HG03342 (cell line): ENCODE measurements around the gene FOXN3.

Source experiments
- ATAC-seq: cut with Tn5 transposase; IDR thresholded peaks from one replicate; pipeline ENCODE4 v1.9.1; 2021; ENCODE audit warnings: mild to moderate bottlenecking, moderate library complexity; ENCODE audit not compliant: unreplicated experiment

The FOXN3 gene

GRCh38 chr14:89288114-89288513 is 128.9 kb downstream of the FOXN3 start:
- no peak for ATAC-seq

- no peak for ATAC-seq
Observed at GRCh38 chr14:89284333-89285058, 132.5 kb downstream of the FOXN3 start.

- no peak for ATAC-seq
Observed at GRCh38 chr14:89283327-89284060, 133.5 kb downstream of the FOXN3 start.

- no peak for ATAC-seq
Observed at GRCh38 chr14:89282191-89282590, 134.8 kb downstream of the FOXN3 start.

GRCh38 chr14:89280600-89280999 is 136.4 kb downstream of the FOXN3 start:
- no peak for ATAC-seq

- ATAC-seq: no peak
Observed at GRCh38 chr14:89279649-89280232, 137.3 kb downstream of the FOXN3 start.

GRCh38 chr14:89277203-89277602 is 139.8 kb downstream of the FOXN3 start:
- no peak for ATAC-seq

- peak; percentile 92 for ATAC-seq
Observed at GRCh38 chr14:89276424-89276975, 140.5 kb downstream of the FOXN3 start.

GRCh38 chr14:89270439-89271227 is 146.4 kb downstream of the FOXN3 start:
- ATAC-seq: peak; percentile 82

GRCh38 chr14:89269404-89269803 is 147.6 kb downstream of the FOXN3 start:
- no peak for ATAC-seq

- ATAC-seq: no peak
Observed at GRCh38 chr14:89268514-89268913, 148.5 kb downstream of the FOXN3 start.

GRCh38 chr14:89267656-89268055 is 149.4 kb downstream of the FOXN3 start:
- no peak for ATAC-seq

- no peak for ATAC-seq
Observed at GRCh38 chr14:89267163-89267562, 149.9 kb downstream of the FOXN3 start.

- no peak for ATAC-seq
Observed at GRCh38 chr14:89266754-89267153, 150.3 kb downstream of the FOXN3 start.

GRCh38 chr14:89265234-89265633 is 151.8 kb downstream of the FOXN3 start:
- no peak for ATAC-seq

GRCh38 chr14:89264196-89264800 is 152.7 kb downstream of the FOXN3 start:
- no peak for ATAC-seq

GRCh38 chr14:89262041-89262440 is 155.0 kb downstream of the FOXN3 start:
- ATAC-seq: no peak

GRCh38 chr14:89260898-89261297 is 156.1 kb downstream of the FOXN3 start:
- no peak for ATAC-seq

GRCh38 chr14:89259951-89260609 is 157.0 kb downstream of the FOXN3 start:
- no peak for ATAC-seq

GRCh38 chr14:89258728-89259273 is 158.2 kb downstream of the FOXN3 start:
- no peak for ATAC-seq
